HCT116 (cell line): ENCODE data around the gene APBB2. TPM values are rescaled to one million over a fixed set of nuclear protein-coding genes. Genes with fewer than 3 reads are reported as not detected.

Experiments
- ATAC-seq: fragments of 200-7000 bp; cut with Tn5 transposase; 2 replicates; pipeline ENCODE4 v1.9.1; 2020; ENCODE audit warnings: mild to moderate bottlenecking, moderate library complexity
- BruUV-seq: library from RNA; stranded (reverse); fragments of 400-500 nt; replicated peaks from 2 replicates; lab custom pipeline; 2021; lab: Mats Ljungman, UMichigan
- CTCF ChIA-PET: fragments of 300-600 bp; sonication (Branson Sonifier 250); formaldehyde crosslinking; loops from one replicate; lab custom pipeline; 2021; ENCODE audit warnings: antibody characterized with exemption; lab: Charles Lee
- POLR2A ChIA-PET: fragments of 300-600, 350-600 bp; sonication (Branson Sonifier 250); formaldehyde crosslinking; loops from one replicate; lab custom pipeline; 2021; ENCODE audit warnings: antibody characterized with exemption; lab: Charles Lee
- RAD21 ChIA-PET, 2 experiments: fragments of 300-600 bp; sonication (Branson Sonifier 250); formaldehyde crosslinking; loops; one replicate each; lab custom pipeline; 2023; ENCODE audit warnings: low total read pairs in 2 of 2; ENCODE audit not compliant: uncharacterized antibody in 2 of 2, unreplicated experiment in 2 of 2, low non-redundant PET in 1 of 2; lab: Charles Lee
- DNase-seq: peaks from one replicate; pipeline ENCODE4 v3.0.0-alpha.2; 2010; ENCODE audit warnings: low read depth, low spot score
- H2AFZ ChIP-seq: fragments of 200-600 bp; shearing (Covaris generic), sonication (generic); 2 replicates; pipeline ENCODE4 v1.6.1; 2017; ENCODE audit warnings: low read depth, mixed run types, mixed read lengths, antibody characterized with exemption, low read length; ENCODE audit not compliant: poor library complexity, severe bottlenecking
- H3K27ac ChIP-seq: 2 replicates; pipeline ENCODE4 v1.5.1; 2012; ENCODE audit warnings: low read depth, low read length
- H3K27me3 ChIP-seq: fragments of 200-600 bp; sonication (generic); 2 replicates; pipeline ENCODE4 v1.6.1; 2016; ENCODE audit warnings: mixed run types, low read length, mixed read lengths; ENCODE audit not compliant: insufficient read depth
- H3K36me3 ChIP-seq, 2 experiments: fragments of 200-500 bp in 1 of 2; fragments of 200-600 bp in 1 of 2; sonication (Bioruptor generic) in 1 of 2; sonication (generic) in 1 of 2; 2 replicates each; pipeline versions ENCODE4 v1.5.1 to v1.6.1; 2014 to 2016; ENCODE audit warnings: low read length in 2 of 2, inconsistent platforms in 1 of 2, mixed read lengths in 1 of 2, mixed run types in 1 of 2; ENCODE audit not compliant: insufficient read depth in 2 of 2, control insufficient read depth in 1 of 2
- H3K4me1 ChIP-seq, 2 experiments: fragments of 200-600 bp in 1 of 2; sonication (generic) in 1 of 2; 2 replicates each; pipeline versions ENCODE4 v1.5.1 to v1.6.1; 2012 to 2017; ENCODE audit warnings: low read length in 2 of 2, inconsistent platforms in 1 of 2, mild to moderate bottlenecking in 1 of 2, mixed read lengths in 1 of 2, mixed run types in 1 of 2, moderate library complexity in 1 of 2; ENCODE audit not compliant: insufficient read depth in 2 of 2, control insufficient read depth in 1 of 2
- H3K4me2 ChIP-seq: fragments of 200-600 bp; sonication (generic); 2 replicates; pipeline ENCODE4 v1.6.1; 2017; ENCODE audit warnings: mixed run types, low read length, mixed read lengths
- H3K4me3 ChIP-seq, 2 experiments: fragments of 200-600 bp in 1 of 2; sonication (generic) in 1 of 2; replicated peaks in 1 of 2; 2 replicates each; pipeline ENCODE4 v1.5.1; 2011 to 2016; ENCODE audit warnings: low read length in 2 of 2, control low read depth in 1 of 2, low read depth in 1 of 2, mild to moderate bottlenecking in 1 of 2, mixed read lengths in 1 of 2, mixed run types in 1 of 2
- H3K79me2 ChIP-seq: fragments of 200-600 bp; sonication (generic); 2 replicates; pipeline ENCODE4 v1.6.1; 2017; ENCODE audit warnings: mild to moderate bottlenecking, mixed run types, low read length, moderate library complexity, mixed read lengths; ENCODE audit not compliant: insufficient read depth
- H3K9ac ChIP-seq: fragments of 200-600 bp; sonication (generic); 2 replicates; pipeline ENCODE4 v1.6.1; 2016; ENCODE audit warnings: low read length, mixed read lengths
- H3K9me2 ChIP-seq: fragments of 200-600 bp; sonication (generic), shearing (Covaris generic); 2 replicates; pipeline ENCODE4 v1.6.1; 2017; ENCODE audit warnings: mixed run types, mild to moderate bottlenecking, moderate library complexity; ENCODE audit not compliant: insufficient read depth
- H3K9me3 ChIP-seq, 2 experiments: fragments of 200-500 bp in 1 of 2; fragments of 200-600 bp in 1 of 2; sonication (Bioruptor generic) in 1 of 2; sonication (generic) in 1 of 2; 2 replicates each; pipeline ENCODE4 v1.6.1; 2014 to 2017; ENCODE audit warnings: low read length in 2 of 2, mixed read lengths in 2 of 2, inconsistent platforms in 1 of 2, low read depth in 1 of 2, mild to moderate bottlenecking in 1 of 2, mixed run types in 1 of 2, moderate library complexity in 1 of 2; ENCODE audit not compliant: control insufficient read depth in 1 of 2, insufficient read depth in 1 of 2
- H4K20me1 ChIP-seq: fragments of 200-600 bp; sonication (generic), shearing (Covaris generic); 2 replicates; pipeline ENCODE4 v1.6.1; 2017; ENCODE audit warnings: mixed run types, mild to moderate bottlenecking, moderate library complexity; ENCODE audit not compliant: insufficient read depth
- CEBPB ChIP-seq: IDR thresholded peaks from 2 replicates; pipeline ENCODE4 v1.6.1; 2012; ENCODE audit warnings: low read depth
- ELF1 ChIP-seq: IDR thresholded peaks from 2 replicates; pipeline ENCODE4 v1.6.1; 2012; ENCODE audit warnings: low read depth, borderline replicate concordance
- EZH2 ChIP-seq: fragments of 200-600 bp; sonication (generic); IDR thresholded peaks from 2 replicates; pipeline ENCODE4 v1.6.1; 2017; ENCODE audit warnings: antibody characterized with exemption, mixed run types
- EZH2phosphoT487 ChIP-seq: fragments of 200-600 bp; IDR thresholded peaks from 2 replicates; pipeline ENCODE4 v1.6.1; 2018; ENCODE audit warnings: antibody characterized with exemption, borderline replicate concordance
- FOSL1 ChIP-seq: IDR thresholded peaks from 2 replicates; pipeline ENCODE4 v1.6.1; 2012; ENCODE audit warnings: low read depth
- JUND ChIP-seq: IDR thresholded peaks from 2 replicates; pipeline ENCODE4 v1.6.1; 2012
- POLR2A ChIP-seq: IDR thresholded peaks from 2 replicates; pipeline ENCODE4 v1.7.0; 2011; ENCODE audit warnings: borderline replicate concordance; ENCODE audit not compliant: insufficient read depth, insufficient read length; ENCODE audit errors: extremely low read depth
- RAD21 ChIP-seq: IDR thresholded peaks from 2 replicates; pipeline ENCODE4 v1.6.1; 2012; ENCODE audit warnings: low read depth, mild to moderate bottlenecking
- SRF ChIP-seq: IDR thresholded peaks from 2 replicates; pipeline ENCODE4 v1.6.1; 2012; ENCODE audit warnings: low read depth
- TCF7L2 ChIP-seq: IDR thresholded peaks from 2 replicates; pipeline ENCODE4 v1.7.0; 2011; ENCODE audit warnings: borderline replicate concordance, inconsistent platforms; ENCODE audit not compliant: insufficient read depth, insufficient read length; ENCODE audit errors: extremely low read depth
- YY1 ChIP-seq: IDR thresholded peaks from 2 replicates; pipeline ENCODE4 v1.6.1; 2011; ENCODE audit warnings: low read length, low read depth, moderate library complexity, mild to moderate bottlenecking; ENCODE audit not compliant: insufficient replicate concordance; ENCODE audit errors: extremely low read depth
- ZBTB33 ChIP-seq: IDR thresholded peaks from 2 replicates; pipeline ENCODE4 v1.6.1; 2011; ENCODE audit warnings: mild to moderate bottlenecking, low read length, moderate library complexity; ENCODE audit not compliant: insufficient replicate concordance; ENCODE audit errors: extremely low read depth
- ZNF274 ChIP-seq: fragments of 200-500 bp; sonication (Bioruptor generic); IDR thresholded peaks from 2 replicates; pipeline ENCODE4 v1.6.1; 2014; ENCODE audit warnings: mild to moderate bottlenecking, low read depth, low read length, inconsistent platforms
- intact Hi-C: fragments of 100-400 bp; cut with micrococcal nuclease; formaldehyde crosslinking; loops from 2 replicates; pipeline ENCODE4 v1.10.0; 2022
- total RNA-seq: library from RNA; stranded (reverse); gene quantifications from one replicate; pipeline ENCODE4 v1.2.1, GENCODE V29; 2021; ENCODE audit not compliant: unreplicated experiment

APBB2 gene
- total RNA-seq, 1 experiment from 2014 or later = 72.5 TPM

GRCh38 chr4:41154010-41154813 lies 60.1 kb downstream of the APBB2 start:
- POLR2A ChIA-PET = no interaction called here
- TF ChIP-seq FOSL1 = no peak
- TF ChIP-seq YY1 = no peak
- no peak for TF ChIP-seq EZH2
- TF ChIP-seq JUND = 0 out of 2 replicates have a peak, but pooled peaks have one; percentile 22
- TF ChIP-seq SRF = 0 out of 2 replicates have a peak, but pooled peaks have one; percentile 19
- Histone ChIP-seq H3K4me3 (peak overlapping the region in 1 of 2 experiments; percentile 27; a peak in 1 of 4 replicates), H3K79me2 (peaks cover 99% of the 10 kb centered on the region), H3K36me3 (no peaks in the 10 kb centered on the region), H3K9ac (peak overlapping the region; percentile 55), H3K27ac (peak overlapping the region; percentile 55; the same call in 1 of the 2 replicates), H3K4me2 (peak overlapping the region; percentile 69), H3K9me2 (no peaks in the 10 kb centered on the region), H3K4me1 (peaks cover 64 to 92% of the 10 kb centered on the region in 2 experiments), H2AFZ (no peak overlapping the region), H4K20me1 (no peaks in the 10 kb centered on the region), H3K9me3 (no peaks in the 10 kb centered on the region), H3K27me3 (no peaks in the 10 kb centered on the region)
- BruUV-seq = no TSS peak
- no peak for ATAC-seq
- RAD21 ChIA-PET = no interaction called here
- CTCF ChIA-PET = no interaction called here
- DNase-seq = no peak
- intact Hi-C loops = no loop called here

GRCh38 chr4:41150401-41150800 lies 63.9 kb downstream of the APBB2 start:
- H3K4me1 ChIP-seq = peaks cover 63 to 92% of the 10 kb centered on the region in 2 experiments
- no peak overlapping the region for H3K9ac ChIP-seq
- ChIA-PET CTCF (no interaction called here), RAD21 (no interaction called here), POLR2A (no interaction called here)
- ATAC-seq (no peak), DNase-seq (no peak)
- BruUV-seq = no TSS peak
- no peak overlapping the region for H3K4me2 ChIP-seq
- no peak overlapping the region for H2AFZ ChIP-seq
- no peaks in the 10 kb centered on the region for H4K20me1 ChIP-seq
- no peaks in the 10 kb centered on the region for H3K36me3 ChIP-seq
- intact Hi-C loops = no loop called here
- peaks cover 99% of the 10 kb centered on the region for H3K79me2 ChIP-seq
- H3K9me3 ChIP-seq = no peaks in the 10 kb centered on the region
- no peak overlapping the region for H3K4me3 ChIP-seq
- H3K27ac ChIP-seq = no peak overlapping the region
- no peaks in the 10 kb centered on the region for H3K27me3 ChIP-seq
- no peak for TF ChIP-seq FOSL1
- TF ChIP-seq ZBTB33 = no peak
- no peak for TF ChIP-seq JUND
- no peak for TF ChIP-seq CEBPB
- no peak for TF ChIP-seq POLR2A
- TF ChIP-seq EZH2phosphoT487 = no peak
- TF ChIP-seq SRF = no peak
- TF ChIP-seq ELF1 = no peak
- TF ChIP-seq TCF7L2 = no peak
- no peak for TF ChIP-seq EZH2
- TF ChIP-seq ZNF274 = no peak
- no peak for TF ChIP-seq RAD21
- no peaks in the 10 kb centered on the region for H3K9me2 ChIP-seq
